Heart left ventricle (tissue), 13 donors: Measurements from ENCODE around the gene SERTAD2.

Experiments
- CTCF ChIP-seq, 12 donors: fragments of 200-600 bp; sonication (generic) in 4 of 12; IDR thresholded peaks; one replicate each; pipeline versions ENCODE4 v1.5.0 to v1.8.0; 2018 to 2022; ENCODE audit warnings: antibody characterized with exemption in 12 of 12, mild to moderate bottlenecking in 5 of 12
- POLR2A ChIP-seq, 2 donors: fragments of 450-650 bp; IDR thresholded peaks; one replicate each; pipeline ENCODE4 v1.6.1; 2017; ENCODE audit warnings: antibody characterized with exemption in 2 of 2, mild to moderate bottlenecking in 2 of 2, moderate library complexity in 2 of 2
- donor health status: ischemic (EF 13 %, LVEDD 7.1; RV severe dilation, severe dysfunction).
- donor health status: DM: no; HTN: yes; CAD: no.
- donor health status: DM: no; HTN: no; CAD: no.
- donor health status: ischemic (EF 25% LVEDD 6.9; RV normal size, moderate dysfunction).
- donor health status: ischemic (EF 25% LVEDD 5.7; RV mildly dilated, moderate dysfunction).
- donor health status: ischemic (EF 35%, LVEDD 5.7; RV mildly dilated, moderate dysfunction).
- donor health status: nonischemic (EF 11% LVEDD 7.7; RV severe dilation, severe dysfunction).
- donor health status: DM: yes; HTN: yes; CAD: no.
- donor health status: PGD.
- donor health status: ischemic (EF 29% LVEDD 5.4; RV normal size, mild dysfunction).
- donor health status: nonischemic (EF 23%, LVEDD 6.1; RV moderate dilation, normal function).

- no peak for TF ChIP-seq CTCF (IDR thresholded peaks at IDR 0.05)
- no peak for TF ChIP-seq POLR2A (IDR thresholded peaks at IDR 0.05)
Observed at GRCh38 chr2:64601034-64601754, 52.5 kb downstream of the SERTAD2 start.
